ENCODE data around the gene GPR152. TPM values are rescaled to one million over a fixed set of nuclear protein-coding genes. Genes with fewer than 3 reads are reported as not detected.

The GPR152 gene
- total RNA-seq, 1 donor from 2014 or later: not detected

DNA sequence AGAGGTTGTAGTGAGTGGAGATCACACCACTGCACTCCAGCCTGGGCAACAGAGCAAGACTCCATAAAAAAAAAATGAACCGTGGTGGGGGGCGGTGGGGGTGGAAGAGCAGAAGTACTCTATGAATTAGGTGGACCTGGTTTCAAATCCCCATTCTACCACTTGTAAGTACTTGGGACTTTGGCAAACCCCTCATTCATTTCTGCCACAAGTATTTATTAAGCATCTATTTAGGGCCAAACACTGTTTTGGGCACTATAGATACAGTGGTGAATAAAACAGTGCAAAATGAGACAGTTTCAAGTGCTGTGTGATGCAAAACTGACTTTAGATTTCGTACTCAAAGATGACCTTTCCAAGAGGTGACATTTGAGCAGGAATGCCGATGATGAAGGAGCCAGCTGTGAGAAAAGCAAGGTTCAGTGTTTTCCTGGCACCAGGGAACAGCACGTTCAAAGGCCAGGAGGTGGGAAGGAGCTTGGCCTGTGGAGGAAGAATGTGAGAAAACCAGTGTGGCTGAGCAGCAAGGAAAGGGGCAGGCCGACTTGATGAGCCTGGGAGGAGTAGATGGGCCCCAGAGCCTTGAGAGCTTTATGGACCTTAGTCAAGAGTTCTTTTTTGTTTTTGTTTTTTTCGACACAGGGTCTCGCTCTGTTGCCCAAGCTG is 17.9 kb upstream of the GPR152 start:
- TF ChIP-seq, protein P1, sequence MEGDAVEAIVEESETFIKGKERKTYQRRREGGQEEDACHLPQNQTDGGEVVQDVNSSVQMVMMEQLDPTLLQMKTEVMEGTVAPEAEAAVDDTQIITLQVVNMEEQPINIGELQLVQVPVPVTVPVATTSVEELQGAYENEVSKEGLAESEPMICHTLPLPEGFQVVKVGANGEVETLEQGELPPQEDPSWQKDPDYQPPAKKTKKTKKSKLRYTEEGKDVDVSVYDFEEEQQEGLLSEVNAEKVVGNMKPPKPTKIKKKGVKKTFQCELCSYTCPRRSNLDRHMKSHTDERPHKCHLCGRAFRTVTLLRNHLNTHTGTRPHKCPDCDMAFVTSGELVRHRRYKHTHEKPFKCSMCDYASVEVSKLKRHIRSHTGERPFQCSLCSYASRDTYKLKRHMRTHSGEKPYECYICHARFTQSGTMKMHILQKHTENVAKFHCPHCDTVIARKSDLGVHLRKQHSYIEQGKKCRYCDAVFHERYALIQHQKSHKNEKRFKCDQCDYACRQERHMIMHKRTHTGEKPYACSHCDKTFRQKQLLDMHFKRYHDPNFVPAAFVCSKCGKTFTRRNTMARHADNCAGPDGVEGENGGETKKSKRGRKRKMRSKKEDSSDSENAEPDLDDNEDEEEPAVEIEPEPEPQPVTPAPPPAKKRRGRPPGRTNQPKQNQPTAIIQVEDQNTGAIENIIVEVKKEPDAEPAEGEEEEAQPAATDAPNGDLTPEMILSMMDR (IDR thresholded peaks at IDR 0.05; ENCODE audit: unreplicated experiment): no peak

DNA sequence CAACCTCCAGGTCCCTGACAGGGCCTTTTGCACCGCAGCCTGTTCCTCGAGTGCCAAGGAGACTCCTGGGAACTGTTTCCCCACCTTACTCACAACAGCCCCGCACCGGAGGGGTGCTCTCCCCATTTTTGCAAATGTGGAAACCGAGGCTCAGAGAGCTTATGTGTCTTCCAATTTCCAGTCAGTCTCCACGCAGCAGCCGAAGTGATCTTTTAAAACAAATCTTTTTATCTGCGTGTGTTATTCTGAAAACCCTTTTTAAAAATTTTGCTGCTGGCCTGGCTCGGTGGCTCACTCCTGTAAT is 16.9 kb upstream of the GPR152 start:
- Mint-ChIP-seq H3K4me3 (ENCODE audit: unreplicated experiment) (peak overlapping the region; percentile 71), H3K4me1 (ENCODE audit: unreplicated experiment) (peaks cover 10% of the 10 kb centered on the region), H3K36me3 (ENCODE audit: low read depth, unreplicated experiment) (no peaks in the 10 kb centered on the region), H3K27me3 (ENCODE audit: unreplicated experiment) (peaks cover 2% of the 10 kb centered on the region), H3K9me3 (ENCODE audit: unreplicated experiment) (no peaks in the 10 kb centered on the region), H3K27ac (ENCODE audit: unreplicated experiment) (no peak overlapping the region)
- no peak for DNase-seq (ENCODE audit: low spot score)
- TF ChIP-seq, protein P1 (IDR thresholded peaks at IDR 0.05; ENCODE audit: unreplicated experiment): no peak

More for the DNA sequence above, 17.9 kb upstream of the GPR152 start:
- peaks cover 6% of the 10 kb centered on the region for H3K4me1 Mint-ChIP-seq (ENCODE audit: unreplicated experiment)
- peak overlapping the region; percentile 56 for H3K4me3 Mint-ChIP-seq (ENCODE audit: unreplicated experiment)
- H3K27ac Mint-ChIP-seq (ENCODE audit: unreplicated experiment): no peak overlapping the region
- no peaks in the 10 kb centered on the region for H3K9me3 Mint-ChIP-seq (ENCODE audit: unreplicated experiment)
- DNase-seq (ENCODE audit: low spot score): no peak
- peaks cover 2% of the 10 kb centered on the region for H3K27me3 Mint-ChIP-seq (ENCODE audit: unreplicated experiment)
- no peaks in the 10 kb centered on the region for H3K36me3 Mint-ChIP-seq (ENCODE audit: low read depth, unreplicated experiment)

DNA sequence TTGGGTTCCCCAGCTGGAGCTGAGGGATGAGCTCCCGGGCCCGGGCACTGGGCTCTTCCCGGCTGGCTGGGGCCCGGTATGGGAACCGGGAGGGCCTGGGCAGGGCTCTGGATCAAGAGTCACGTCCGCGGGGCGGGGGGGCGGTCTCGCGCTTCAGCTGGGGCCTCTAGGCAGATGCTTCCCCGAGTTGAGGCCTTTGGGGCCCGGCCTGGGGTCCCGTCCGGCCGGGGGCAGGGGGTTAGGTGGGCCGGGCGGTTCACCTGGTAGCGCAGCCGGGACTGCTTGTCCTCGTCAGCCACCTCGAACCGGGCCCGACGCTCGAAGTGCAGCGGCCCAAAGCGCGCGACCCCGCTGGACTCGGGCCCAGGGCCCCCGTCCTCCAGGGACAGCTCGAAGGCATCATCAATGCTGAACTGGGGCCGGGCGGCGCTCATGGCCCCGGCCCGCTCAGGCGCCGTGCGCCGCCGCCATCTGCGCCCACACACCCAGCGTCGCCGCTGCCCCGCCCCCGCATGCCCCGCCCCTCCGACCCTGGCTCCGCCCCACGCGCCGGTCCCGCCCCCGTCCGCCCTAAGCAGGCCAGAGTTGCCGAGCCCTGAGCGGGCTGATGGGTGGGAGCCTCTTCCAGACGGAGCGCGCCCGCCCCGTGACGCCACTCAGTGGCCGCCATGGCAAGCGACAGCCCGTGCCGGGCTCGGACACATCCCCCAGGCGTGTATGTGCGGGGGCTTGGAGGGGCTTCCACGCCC is 16.4 kb upstream of the GPR152 start, which contains the start of gene TMEM134:
Gene TMEM134, minus strand, starts transcription at position 493 of the 749 bp plus-strand sequence. Its CDS starts 59 bp downstream, at position 434.
- Mint-ChIP-seq H3K4me1 (ENCODE audit: unreplicated experiment) (peaks cover 10% of the 10 kb centered on the region), H3K4me3 (ENCODE audit: unreplicated experiment) (peak within 1 kb of the TSS; percentile 88), H3K9me3 (ENCODE audit: unreplicated experiment) (no peaks in the 10 kb centered on the region), H3K27ac (ENCODE audit: unreplicated experiment) (no peak within 1 kb of the TSS), H3K27me3 (ENCODE audit: unreplicated experiment) (peaks cover 4% of the 10 kb centered on the region), H3K36me3 (ENCODE audit: low read depth, unreplicated experiment) (no peaks in the 10 kb centered on the region)
- TF ChIP-seq, protein P1 (IDR thresholded peaks at IDR 0.05; ENCODE audit: unreplicated experiment): no peak
- DNase-seq (ENCODE audit: low spot score): peak; percentile 94

DNA sequence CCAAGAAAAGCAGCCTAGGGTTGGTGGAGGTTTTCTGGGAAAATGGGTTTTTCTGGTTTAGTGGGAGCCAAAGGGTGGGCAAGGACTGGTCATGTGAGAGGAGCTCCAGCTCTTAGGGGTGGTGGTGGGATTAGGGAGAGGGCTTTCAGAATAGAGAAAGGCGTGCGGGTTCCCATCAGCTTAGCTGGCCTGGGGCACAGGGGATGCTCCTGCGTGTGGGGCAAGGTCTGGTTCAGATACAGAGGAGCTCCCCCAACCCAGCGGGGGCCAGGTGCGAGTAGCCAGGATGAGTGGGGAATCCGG is 15.9 kb upstream of the GPR152 start:
- no peak for DNase-seq (ENCODE audit: low spot score)
- H3K4me3 Mint-ChIP-seq (ENCODE audit: unreplicated experiment): peak overlapping the region; percentile 88
- H3K9me3 Mint-ChIP-seq (ENCODE audit: unreplicated experiment): no peaks in the 10 kb centered on the region
- peaks cover 4% of the 10 kb centered on the region for H3K27me3 Mint-ChIP-seq (ENCODE audit: unreplicated experiment)
- H3K36me3 Mint-ChIP-seq (ENCODE audit: low read depth, unreplicated experiment): no peaks in the 10 kb centered on the region
- peaks cover 10% of the 10 kb centered on the region for H3K4me1 Mint-ChIP-seq (ENCODE audit: unreplicated experiment)
- no peak overlapping the region for H3K27ac Mint-ChIP-seq (ENCODE audit: unreplicated experiment)
- TF ChIP-seq, protein P1 (IDR thresholded peaks at IDR 0.05; ENCODE audit: unreplicated experiment): no peak

DNA sequence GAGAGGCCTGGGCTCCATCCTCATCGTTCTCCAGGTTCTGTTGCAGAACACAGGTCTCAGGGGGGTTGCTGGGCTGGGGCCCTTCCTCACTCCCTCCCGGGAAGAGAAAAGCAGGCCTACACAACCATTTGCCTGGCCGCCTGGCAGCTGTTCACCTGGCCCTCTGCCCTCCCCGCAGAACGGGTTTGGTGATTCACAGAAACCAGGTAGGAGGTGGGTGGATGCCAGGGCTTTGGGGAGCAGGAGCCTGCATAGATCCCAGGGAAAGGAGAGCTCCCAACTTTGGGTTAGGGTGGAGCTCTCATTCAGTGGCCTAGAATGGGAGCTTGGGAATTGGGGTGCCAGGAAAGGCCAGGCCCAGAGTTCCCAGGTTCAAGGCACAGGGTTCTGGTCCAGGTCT is 15.5 kb upstream of the GPR152 start:
- DNase-seq (ENCODE audit: low spot score): no peak
- Mint-ChIP-seq H3K9me3 (ENCODE audit: unreplicated experiment) (no peaks in the 10 kb centered on the region), H3K36me3 (ENCODE audit: low read depth, unreplicated experiment) (no peaks in the 10 kb centered on the region), H3K4me1 (ENCODE audit: unreplicated experiment) (peaks cover 10% of the 10 kb centered on the region), H3K27ac (ENCODE audit: unreplicated experiment) (no peak overlapping the region), H3K27me3 (ENCODE audit: unreplicated experiment) (peaks cover 4% of the 10 kb centered on the region), H3K4me3 (ENCODE audit: unreplicated experiment) (peak overlapping the region; percentile 88)
- TF ChIP-seq, protein P1 (IDR thresholded peaks at IDR 0.05; ENCODE audit: unreplicated experiment): no peak
